Pancreas (tissue), 10 donors: Measurements from ENCODE around the gene OTUD5. TPM values are rescaled to one million over a fixed set of nuclear protein-coding genes. Genes with fewer than 3 reads are reported as not detected.

Experiments used
- ATAC-seq, 4 donors: fragments of 200-7000 bp; cut with Tn5 transposase; one replicate each; pipeline versions ENCODE4 v1.8.0 to v1.9.1; 2020; ENCODE audit warnings: mild to moderate bottlenecking in 4 of 4, moderate library complexity in 4 of 4
- DNase-seq, 6 donors: peaks; one replicate each; pipeline ENCODE4 v3.0.0-alpha.2; 2020
- FAIRE-seq: peaks from 2 replicates; lab custom pipeline; 2012; peaks lifted over from hg19 to GRCh38; lab: Jason Lieb, UNC
- H3K27ac ChIP-seq, 4 donors: fragments of 200-600 bp; sonication (generic); 1 replicate in 3 of 4; 2 replicates in 1 of 4; pipeline versions ENCODE4 v1.5.0 to v1.8.0; 2020
- H3K27me3 ChIP-seq, 4 donors: fragments of 200-600 bp; one replicate each; pipeline ENCODE4 v1.8.0; 2021
- H3K36me3 ChIP-seq, 3 donors: fragments of 200-600 bp; sonication (generic) in 1 of 3; one replicate each; pipeline versions ENCODE4 v1.5.0 to v1.8.0; 2020 to 2021
- H3K4me1 ChIP-seq, 3 donors: fragments of 200-600 bp; one replicate each; pipeline ENCODE4 v1.8.0; 2021
- H3K4me3 ChIP-seq, 4 donors: fragments of 200-600 bp; sonication (generic) in 2 of 4; one replicate each; pipeline versions ENCODE4 v1.5.0 to v1.8.0; 2020 to 2021
- H3K9me3 ChIP-seq, 4 donors: fragments of 200-600 bp; one replicate each; pipeline ENCODE4 v1.8.0; 2021
- CTCF ChIP-seq, 4 donors: fragments of 200-600 bp; sonication (generic) in 3 of 4; IDR thresholded peaks; one replicate each; pipeline versions ENCODE4 v1.5.0 to v1.8.0; 2021; ENCODE audit warnings: antibody characterized with exemption in 4 of 4
- WGBS, 2 donors: extraction: QIAGEN DNeasy Blood & Tissue Kit; methylation state at CpG; one replicate each; pipeline ENCODE4 v1.1.7; 2013; 5-methylcytosine and 5-hydroxymethylcytosine counted together
- intact Hi-C, 3 donors: fragments of 100-400 bp; cut with DNase I; formaldehyde crosslinking; loops; one replicate each; pipeline versions ENCODE4 v1.11.1 to v1.14.2; 2022
- polyA plus RNA-seq, 2 donors: library from polyadenylated mRNA; stranded (reverse); fragments of 200-250 nt; gene quantifications; one replicate each; pipeline ENCODE4 v1.2.3, GENCODE V29; 2013
- total RNA-seq, 6 donors: library from RNA; stranded (reverse); fragmentation: NEBNext Ultra II Directional in 4 of 6; extraction: Animal tissue kit (Norgen Biotek cat#: 25700) in 4 of 6; gene quantifications; one replicate each; pipeline versions ENCODE4 v1.2.1 to v1.2.4, GENCODE V29; 2021 to 2023
- donor health status: healthy with polysubstance abuse.
- donor health status: DM: no; HTN: no; CAD: no; lungs with moderate emphysema.
- donor health status: DM: no; HTN: no; CAD: no.
- donor health status: control.
- donor health status: control.
- donor health status: Bipolar disorder and iron deficiency.
- donor health status: DM: yes; HTN: yes; CAD: no.
- donor health status: DM: no; HTN: no; CAD: no.
- donor health status: DM: no; HTN: no; CAD: no.
- donor health status: DM: yes; HTN: yes; CAD: no.

OTUD5 gene
- total and polyA plus RNA-seq, 8 donors, result 14.2 to 34.3 (median 19.3) TPM

DNA sequence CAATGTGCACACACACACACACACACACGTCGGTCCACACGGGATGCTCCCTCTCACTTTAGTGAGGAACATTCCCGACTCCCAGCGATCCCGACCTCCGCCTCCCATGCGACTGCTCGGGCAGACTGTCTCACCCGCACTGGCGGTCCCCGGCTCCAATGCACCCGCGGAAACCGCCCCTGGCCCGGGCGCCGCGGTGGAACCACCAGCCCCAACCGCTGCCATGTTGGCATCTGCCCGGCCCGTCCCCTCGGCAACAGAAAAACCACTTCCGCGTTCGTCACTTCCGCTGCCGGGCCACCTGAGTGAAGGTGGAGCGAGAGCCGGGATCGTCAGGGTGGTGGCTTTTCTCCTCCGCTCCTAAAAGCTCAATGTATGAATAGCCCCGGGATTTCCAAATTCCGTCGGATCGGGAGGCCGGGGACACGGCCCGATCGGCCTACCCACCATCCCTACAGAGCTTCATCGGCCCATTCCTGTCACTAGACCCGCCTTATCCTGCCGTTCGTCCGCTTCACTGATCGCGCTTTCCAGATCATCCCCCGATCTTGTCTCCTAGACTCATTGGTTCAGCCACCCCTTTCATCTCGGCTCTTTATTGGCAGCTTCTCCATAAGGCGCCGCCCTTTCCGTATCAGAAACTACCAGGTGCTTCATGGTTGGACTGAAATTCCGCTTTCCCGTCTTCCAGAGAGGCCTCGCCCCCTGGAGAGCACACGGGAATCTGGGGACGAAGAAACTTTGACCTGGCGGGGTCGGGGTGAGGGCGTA lies 45.8 kb downstream of the OTUD5 start, which contains the start of gene SLC35A2:
Gene SLC35A2 (minus strand): TSS at position 235 of the 771 bp plus-strand sequence. CDS start 10 bp downstream, at position 225.
- Histone ChIP-seq H3K27ac (peak within 1 kb of the TSS; percentile 38 to 84 (median 74)), H3K4me1 (no peaks in the 10 kb centered on the region), H3K27me3 (no peaks in the 10 kb centered on the region), H3K4me3 (peak within 1 kb of the TSS; percentile 28 to 66 (median 43)), H3K9me3 (no peaks in the 10 kb centered on the region), H3K36me3 (no peaks in the 10 kb centered on the region)
- no peak for TF ChIP-seq CTCF (IDR thresholded peaks at IDR 0.05)
- FAIRE-seq (peak; percentile 20), DNase-seq (peak; percentile 75 to 89 (median 82)), ATAC-seq (peak; percentile 92 to 96 (median 94))
- intact Hi-C loops, result no loop called here
- WGBS, 2 donors, result 0 to 26% methylated on average over 59 to 60 of the region's 60 CpGs

DNA sequence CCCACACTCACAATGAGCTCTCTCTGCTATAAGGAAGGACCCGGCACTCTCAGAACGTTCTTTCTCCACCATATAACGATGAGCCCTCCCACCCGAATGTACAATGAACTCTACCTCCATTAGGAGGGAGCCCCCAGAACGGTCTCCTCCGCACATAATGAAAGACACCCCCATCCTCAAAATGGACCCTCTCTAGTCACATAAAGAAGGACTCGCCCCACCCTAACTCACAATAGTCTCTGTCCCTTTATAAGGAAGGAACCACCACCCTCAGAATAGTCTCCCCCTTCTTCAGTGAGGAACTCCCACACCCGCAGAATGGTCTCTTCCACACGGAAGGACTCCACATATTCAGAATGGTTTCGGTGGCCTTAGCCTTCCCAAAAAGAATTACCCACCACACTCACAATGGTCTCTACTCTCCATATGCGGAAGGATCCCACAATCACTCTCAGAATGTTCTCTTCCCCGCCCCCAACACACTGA lies 46.4 kb downstream of the OTUD5 start:
- Histone ChIP-seq H3K9me3 (no peaks in the 10 kb centered on the region), H3K27ac (peak overlapping the region; percentile 38 to 84 (median 74)), H3K27me3 (no peaks in the 10 kb centered on the region), H3K36me3 (no peaks in the 10 kb centered on the region), H3K4me1 (no peaks in the 10 kb centered on the region), H3K4me3 (peak overlapping the region; percentile 28 to 66 (median 43))
- no peak for DNase-seq
- ATAC-seq, result peak in 1 of 4 donors; percentile 3
- no peak for TF ChIP-seq CTCF (IDR thresholded peaks at IDR 0.05)
- intact Hi-C loops, result no loop called here
- 0 to 32% methylated on average over 12 of the region's 12 CpGs for WGBS, 2 donors
- no peak for FAIRE-seq

DNA sequence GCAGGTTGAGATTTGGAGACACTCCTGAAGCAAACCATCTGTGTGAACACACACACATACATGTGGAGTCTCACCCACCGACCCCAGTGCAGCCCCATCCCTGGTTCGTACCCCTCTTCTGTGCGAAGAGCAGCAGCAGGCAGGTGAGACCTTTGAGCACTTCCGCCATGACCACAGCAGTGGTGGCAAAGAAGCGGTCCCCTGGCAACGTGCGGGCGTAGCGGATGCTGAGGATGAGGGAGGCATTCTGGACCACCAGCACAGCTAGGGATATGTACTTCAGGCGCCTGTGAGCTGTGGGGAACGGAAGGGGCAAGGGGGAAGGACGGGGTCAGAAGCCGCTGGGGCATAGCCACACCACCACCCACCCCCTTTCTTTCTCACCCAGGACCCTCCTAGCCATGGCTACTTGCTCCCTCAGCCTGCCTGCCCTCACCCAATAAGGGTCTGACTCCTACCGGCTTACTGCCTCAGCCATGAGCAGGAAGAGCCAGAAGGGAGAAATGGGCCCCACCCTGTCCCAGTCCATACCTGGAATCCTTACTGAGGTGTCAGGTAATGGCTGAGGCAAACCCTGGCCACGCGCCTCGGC lies 47.6 kb downstream of the OTUD5 start:
- Histone ChIP-seq H3K9me3 (no peaks in the 10 kb centered on the region), H3K4me3 (no peak overlapping the region), H3K36me3 (peaks cover 0 to 5% (median 0%) of the 10 kb centered on the region in 3 donors), H3K27ac (no peak overlapping the region), H3K4me1 (no peaks in the 10 kb centered on the region), H3K27me3 (no peaks in the 10 kb centered on the region)
- WGBS, 2 donors, result 75 to 84% methylated on average over 17 of the region's 17 CpGs
- intact Hi-C loops, result no loop called here
- ATAC-seq (no peak), FAIRE-seq (no peak), DNase-seq (no peak)
- TF ChIP-seq CTCF (IDR thresholded peaks at IDR 0.05), result no peak

DNA sequence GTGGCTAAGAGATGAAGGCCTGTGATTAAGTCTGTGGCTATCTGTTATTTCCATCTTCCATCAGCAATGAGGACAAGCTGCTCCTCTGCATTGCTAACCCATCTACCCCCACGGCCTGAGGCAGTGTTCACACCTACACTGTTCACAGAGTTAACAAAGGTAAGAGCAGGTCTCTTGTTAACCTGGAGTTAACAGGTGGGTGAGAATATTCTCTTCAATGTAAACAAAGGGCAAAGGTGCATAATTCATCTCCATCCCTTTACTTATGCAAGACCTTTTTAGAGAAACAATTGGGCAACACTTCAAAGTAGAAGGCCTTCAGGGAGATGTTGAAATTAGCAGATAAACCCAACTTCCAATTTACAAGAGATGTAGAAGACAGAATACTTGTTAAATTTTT lies 48.8 kb downstream of the OTUD5 start:
- WGBS, 2 donors, result 64 to 74% methylated on average over 1 of the region's 1 CpG

More for the DNA sequence above, 48.8 kb downstream of the OTUD5 start:
- ATAC-seq, result no peak
- Histone ChIP-seq H3K27me3 (no peaks in the 10 kb centered on the region), H3K36me3 (peaks cover 0 to 5% (median 0%) of the 10 kb centered on the region in 3 donors), H3K4me1 (no peaks in the 10 kb centered on the region), H3K4me3 (no peak overlapping the region), H3K9me3 (no peaks in the 10 kb centered on the region), H3K27ac (no peak overlapping the region)
- DNase-seq, result no peak
- no peak for TF ChIP-seq CTCF (IDR thresholded peaks at IDR 0.05)
- FAIRE-seq, result no peak
- intact Hi-C loops, result no loop called here
